ENCODE measurements around the gene LRRTM1. TPM values are rescaled to one million over a fixed set of nuclear protein-coding genes. Genes with fewer than 3 reads are reported as not detected.

Gene LRRTM1
- polyA plus RNA-seq, 2 of the 4 experiments (the other 2 are of a cell fraction), result not detected

- H3K4me2 ChIP-seq, result no peak overlapping the region
- H3K9me3 ChIP-seq, result no peaks in the 10 kb centered on the region
- FAIRE-seq (no peak), DNase-seq (ENCODE audit: low read depth in 1 of 2, low spot score in 1 of 2) (no peak), ATAC-seq (no peak)
- H3K4me1 ChIP-seq, result no peaks in the 10 kb centered on the region
- POLR2A ChIA-PET, result no interaction called here
- H3K4me3 ChIP-seq, result no peak overlapping the region
- H3K27ac ChIP-seq, result no peak overlapping the region
- CTCF ChIA-PET, result no interaction called here
- TF ChIP-seq KDM1A (IDR thresholded peaks at IDR 0.05; ENCODE audit: low read depth) (no peak), ATOH8 (CRISPR knock-in tag; IDR thresholded peaks at IDR 0.05; ENCODE audit: low read depth) (no peak), KDM5A (IDR thresholded peaks at IDR 0.05) (no peak), RARB (CRISPR knock-in tag; IDR thresholded peaks at IDR 0.05) (no peak), POLR2A (IDR thresholded peaks at IDR 0.05; ENCODE audit: low read length) (no peak), EHF (CRISPR knock-in tag; IDR thresholded peaks at IDR 0.05) (no peak), MYC (IDR thresholded peaks at IDR 0.05; ENCODE audit: borderline replicate concordance, low read length) (no peak), HOXB13 (CRISPR knock-in tag; IDR thresholded peaks at IDR 0.05; ENCODE audit: low read depth) (no peak), ESRRA (IDR thresholded peaks at IDR 0.05; ENCODE audit: borderline replicate concordance, low read length) (no peak), ZFP36 (IDR thresholded peaks at IDR 0.05; ENCODE audit: borderline replicate concordance, partially characterized antibody) (no peak), MAZ (IDR thresholded peaks at IDR 0.05; ENCODE audit: borderline replicate concordance, low read depth, low read length) (no peak), FOSL2 (IDR thresholded peaks at IDR 0.05) (no peak), FOSL2 (CRISPR knock-in tag; IDR thresholded peaks at IDR 0.05) (no peak), RAD21 (conservative IDR thresholded peaks at IDR 0.05 in 1 of 2, IDR thresholded peaks at IDR 0.05 in 1 of 2) (no peak), CTCF (IDR thresholded peaks at IDR 0.05) (no peak), EHMT2 (IDR thresholded peaks at IDR 0.05; ENCODE audit: low read depth) (no peak), ELK1 (IDR thresholded peaks at IDR 0.05; ENCODE audit: low read depth, low read length) (no peak), CEBPB (IDR thresholded peaks at IDR 0.05) (no peak)
These were observed 11.5 kb downstream of the LRRTM1 start for GRCh38 chr2:80293039-80293438.

GRCh38 chr2:80292474-80292873 is 12.1 kb downstream of the LRRTM1 start:
- H3K4me1 ChIP-seq, result no peaks in the 10 kb centered on the region
- no peak for TF ChIP-seq E2F6 (IDR thresholded peaks at IDR 0.05; ENCODE audit: borderline replicate concordance, low read depth)
- TF ChIP-seq ATOH8 (CRISPR knock-in tag; IDR thresholded peaks at IDR 0.05; ENCODE audit: low read depth), result no peak
- TF ChIP-seq HES2 (IDR thresholded peaks at IDR 0.05), result no peak
- TF ChIP-seq RFX5 (IDR thresholded peaks at IDR 0.05), result no peak
- no peak for TF ChIP-seq PBX3 (IDR thresholded peaks at IDR 0.05)
- TF ChIP-seq NR3C1 (IDR thresholded peaks at IDR 0.05), result no peak
- TF ChIP-seq ELK1 (IDR thresholded peaks at IDR 0.05; ENCODE audit: low read depth, low read length), result no peak
- TF ChIP-seq FOXS1 (CRISPR knock-in tag; IDR thresholded peaks at IDR 0.05), result no peak
- no peak for TF ChIP-seq HOXB13 (CRISPR knock-in tag; IDR thresholded peaks at IDR 0.05; ENCODE audit: low read depth)
- no peak for TF ChIP-seq BHLHE40 (IDR thresholded peaks at IDR 0.05; ENCODE audit: low read depth, low read length)
- no peak for TF ChIP-seq NPAS2 (CRISPR knock-in tag; IDR thresholded peaks at IDR 0.05; ENCODE audit: borderline replicate concordance)
- no peak for TF ChIP-seq CEBPB (IDR thresholded peaks at IDR 0.05)
- no peak for TF ChIP-seq HOXA7 (CRISPR knock-in tag; IDR thresholded peaks at IDR 0.05)
- no peak for TF ChIP-seq ZSCAN20 (CRISPR knock-in tag; IDR thresholded peaks at IDR 0.05)
- no peak for TF ChIP-seq CHD4 (IDR thresholded peaks at IDR 0.05; ENCODE audit: borderline replicate concordance)
- TF ChIP-seq RARB (CRISPR knock-in tag; IDR thresholded peaks at IDR 0.05), result no peak
- no peak for TF ChIP-seq RNF2 (IDR thresholded peaks at IDR 0.05; ENCODE audit: borderline replicate concordance, low read depth)
- no peak for TF ChIP-seq FOSL2 (IDR thresholded peaks at IDR 0.05)
- TF ChIP-seq FOSL2 (CRISPR knock-in tag; IDR thresholded peaks at IDR 0.05), result no peak
- ATAC-seq, result no peak
- no peak overlapping the region for H3K4me3 ChIP-seq
- H3K9me3 ChIP-seq, result no peaks in the 10 kb centered on the region
- CTCF ChIA-PET, result no interaction called here
- POLR2A ChIA-PET, result no interaction called here
- H3K4me2 ChIP-seq, result no peak overlapping the region
- FAIRE-seq, result no peak
- no peak for DNase-seq (ENCODE audit: low read depth in 1 of 2, low spot score in 1 of 2)
- 8% methylated on average over 3 of the region's 3 CpGs for WGBS (ENCODE audit: missing lambda C conversion rate)
- no peak overlapping the region for H3K27ac ChIP-seq
